ENCODE results near the gene TMEM165. TPM values are rescaled to one million over a fixed set of nuclear protein-coding genes. Genes with fewer than 3 reads are reported as not detected.

Gene TMEM165
- total RNA-seq, 2 donors from 2014 or later, result 54.6 to 101 TPM

- DNase-seq (no peak), ATAC-seq (no peak)
- intact Hi-C loops (cut with DNase I), result no loop called here
Observed at GRCh38 chr4:55364691-55365344, 30.9 kb upstream of the TMEM165 start.

- DNase-seq, result no peak
- ATAC-seq, result no peak
- intact Hi-C loops (cut with DNase I), result no loop called here
Observed at GRCh38 chr4:55365345-55365728, 30.4 kb upstream of the TMEM165 start.

GRCh38 chr4:55366621-55367020, 29.1 kb upstream of the TMEM165 start:
- intact Hi-C loops (cut with DNase I), result no loop called here
- DNase-seq (no peak), ATAC-seq (no peak)

- no peak for ATAC-seq
- DNase-seq, result no peak
- intact Hi-C loops (cut with DNase I), result no loop called here
Observed at GRCh38 chr4:55367084-55367722, 28.6 kb upstream of the TMEM165 start.

- DNase-seq (no peak), ATAC-seq (no peak)
- intact Hi-C loops (cut with DNase I), result no loop called here
Observed at GRCh38 chr4:55369968-55370367, 25.8 kb upstream of the TMEM165 start.

GRCh38 chr4:55372259-55372658, 23.5 kb upstream of the TMEM165 start:
- no peak for ATAC-seq
- intact Hi-C loops (cut with DNase I), result no loop called here
- DNase-seq, result no peak

GRCh38 chr4:55373461-55373860, 22.3 kb upstream of the TMEM165 start:
- no peak for ATAC-seq

GRCh38 chr4:55376698-55377097, 19.1 kb upstream of the TMEM165 start:
- intact Hi-C loops (cut with DNase I), result no loop called here
- no peak for ATAC-seq
- DNase-seq, result no peak

More at GRCh38 chr4:55373461-55373860, 22.3 kb upstream of the TMEM165 start:
- intact Hi-C loops (cut with DNase I), result no loop called here
- no peak for DNase-seq

- DNase-seq, result no peak
- ATAC-seq, result no peak
- intact Hi-C loops (cut with DNase I), result no loop called here
Observed at GRCh38 chr4:55378617-55379467, 16.9 kb upstream of the TMEM165 start.

GRCh38 chr4:55380576-55380975, 15.2 kb upstream of the TMEM165 start:
- DNase-seq (no peak), ATAC-seq (no peak)

GRCh38 chr4:55381502-55381901, 14.3 kb upstream of the TMEM165 start:
- no peak for ATAC-seq
- intact Hi-C loops (cut with DNase I), result no loop called here
- no peak for DNase-seq

More at GRCh38 chr4:55380576-55380975, 15.2 kb upstream of the TMEM165 start:
- intact Hi-C loops (cut with DNase I), result no loop called here

GRCh38 chr4:55382488-55383003, 13.2 kb upstream of the TMEM165 start:
- no peak for DNase-seq
- no peak for ATAC-seq
- intact Hi-C loops (cut with DNase I), result no loop called here

GRCh38 chr4:55385201-55385649, 10.5 kb upstream of the TMEM165 start:
- DNase-seq, result no peak
- intact Hi-C loops (cut with DNase I), result no loop called here
- ATAC-seq, result peak in 1 of 2 donors; percentile 56

GRCh38 chr4:55386073-55386472, 9.7 kb upstream of the TMEM165 start:
- DNase-seq (no peak), ATAC-seq (peak in 1 of 2 donors; percentile 73)
- intact Hi-C loops (cut with DNase I), result no loop called here

- intact Hi-C loops (cut with DNase I), result no loop called here
- no peak for DNase-seq
- ATAC-seq, result no peak
Observed at GRCh38 chr4:55386840-55387239, 8.9 kb upstream of the TMEM165 start.

- ATAC-seq (no peak), DNase-seq (no peak)
- intact Hi-C loops (cut with DNase I), result no loop called here
Observed at GRCh38 chr4:55393461-55394320, 2.1 kb upstream of the TMEM165 start.

GRCh38 chr4:55395218-55395528, 584 bp upstream of the TMEM165 start:
- ATAC-seq (no peak), DNase-seq (no peak)
- intact Hi-C loops (cut with DNase I), result loop anchor here in 1 of 2 donors (5.0 kb wide), 1 partner anchor 48 kb away; the partner anchor contains the start of gene SRD5A3

- intact Hi-C loops (cut with DNase I), result loop anchor here in 1 of 2 donors (5.0 kb wide), 1 partner anchor 49 kb away; the partner anchor contains the start of gene SRD5A3
- peak; percentile 63 for ATAC-seq
Observed at GRCh38 chr4:55396308-55397125, 760 bp downstream of the TMEM165 start.

More at GRCh38 chr4:55396308-55397125, 760 bp downstream of the TMEM165 start:
- DNase-seq, result peak; percentile 62

All from left cardiac atrium (tissue), 4 donors.